GM19372 (cell line): ENCODE measurements around the gene G6PC2.
"Not testable (repeated sequence)": the region's sequence is repeated elsewhere in the genome, so short reads cannot be mapped to it uniquely, and the experiment has no call there.

Source experiments
- ATAC-seq: cut with Tn5 transposase; IDR thresholded peaks from one replicate; pipeline ENCODE4 v1.9.1; 2021; ENCODE audit warnings: mild to moderate bottlenecking, low read depth, moderate library complexity; ENCODE audit not compliant: unreplicated experiment

G6PC2 gene, protein sequence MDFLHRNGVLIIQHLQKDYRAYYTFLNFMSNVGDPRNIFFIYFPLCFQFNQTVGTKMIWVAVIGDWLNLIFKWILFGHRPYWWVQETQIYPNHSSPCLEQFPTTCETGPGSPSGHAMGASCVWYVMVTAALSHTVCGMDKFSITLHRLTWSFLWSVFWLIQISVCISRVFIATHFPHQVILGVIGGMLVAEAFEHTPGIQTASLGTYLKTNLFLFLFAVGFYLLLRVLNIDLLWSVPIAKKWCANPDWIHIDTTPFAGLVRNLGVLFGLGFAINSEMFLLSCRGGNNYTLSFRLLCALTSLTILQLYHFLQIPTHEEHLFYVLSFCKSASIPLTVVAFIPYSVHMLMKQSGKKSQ

GRCh38 chr2:168901003-168901402 is at the start of gene G6PC2:
TSS of gene G6PC2 (plus strand) at chr2:168901291. CDS start at chr2:168901332, 41 bp downstream.
- ATAC-seq: no peak

- no peak for ATAC-seq
Observed at GRCh38 chr2:168851674-168852320, 49.3 kb upstream of the G6PC2 start.

GRCh38 chr2:168852481-168852880 is 48.6 kb upstream of the G6PC2 start:
- no peak for ATAC-seq

GRCh38 chr2:168853471-168853870 is 47.6 kb upstream of the G6PC2 start:
- ATAC-seq: no peak

DNA sequence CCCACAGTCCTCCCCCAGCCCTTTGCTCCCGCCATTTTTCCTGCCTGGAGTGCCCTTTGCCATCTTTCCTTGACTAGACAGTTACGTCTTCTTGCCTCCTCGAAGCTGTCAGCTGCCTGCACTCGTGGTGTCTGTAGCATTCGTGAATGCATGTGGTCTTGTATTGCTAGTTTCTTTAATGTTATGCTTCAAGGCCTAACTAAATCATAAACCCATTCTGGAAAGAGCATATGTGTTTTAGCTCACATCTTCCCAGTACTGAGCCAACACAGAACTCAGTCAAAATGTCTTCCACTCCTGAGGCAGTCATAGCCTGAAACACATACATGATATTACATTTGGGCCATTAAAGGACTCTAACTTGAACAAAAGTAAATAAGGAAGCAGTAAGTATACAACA is 46.4 kb upstream of the G6PC2 start:
- no peak for ATAC-seq

DNA sequence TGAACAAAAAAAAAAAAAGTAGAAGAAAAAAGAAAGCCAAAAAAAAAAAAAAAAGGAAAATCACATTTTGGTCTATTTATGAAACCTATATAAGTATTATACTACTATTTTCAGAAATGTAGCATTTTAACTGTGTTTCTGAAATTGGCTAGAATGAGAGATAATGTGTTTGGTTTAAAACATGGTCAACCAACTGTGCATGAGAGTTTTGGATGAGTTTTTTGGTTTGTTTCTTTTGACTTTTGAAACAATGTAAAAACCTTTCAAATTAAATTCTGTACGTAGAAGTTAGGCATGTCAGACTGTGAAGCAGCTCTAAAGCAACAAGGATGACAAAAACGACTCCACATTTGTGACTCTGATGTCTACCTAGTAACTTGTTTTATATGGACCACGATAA is 45.5 kb upstream of the G6PC2 start:
- no peak for ATAC-seq

DNA sequence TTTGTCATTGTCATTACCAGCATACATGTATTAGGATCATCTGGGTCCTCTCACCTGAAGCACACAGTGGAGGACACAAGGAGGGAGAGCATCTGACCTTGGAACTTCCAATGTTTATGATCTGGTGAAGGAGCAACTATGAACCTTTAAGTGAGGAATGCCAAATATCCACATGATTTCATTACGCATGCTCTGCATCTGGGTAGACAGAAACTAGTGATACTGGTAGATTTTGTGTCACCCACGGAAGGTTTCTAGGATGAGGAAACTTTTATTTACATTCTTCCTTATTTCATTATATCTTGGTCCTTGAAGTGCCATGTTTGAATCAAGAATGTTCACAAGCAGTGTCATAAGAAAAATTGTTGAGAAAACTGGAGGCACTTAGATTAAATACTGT is 42.9 kb upstream of the G6PC2 start:
- ATAC-seq: no peak

DNA sequence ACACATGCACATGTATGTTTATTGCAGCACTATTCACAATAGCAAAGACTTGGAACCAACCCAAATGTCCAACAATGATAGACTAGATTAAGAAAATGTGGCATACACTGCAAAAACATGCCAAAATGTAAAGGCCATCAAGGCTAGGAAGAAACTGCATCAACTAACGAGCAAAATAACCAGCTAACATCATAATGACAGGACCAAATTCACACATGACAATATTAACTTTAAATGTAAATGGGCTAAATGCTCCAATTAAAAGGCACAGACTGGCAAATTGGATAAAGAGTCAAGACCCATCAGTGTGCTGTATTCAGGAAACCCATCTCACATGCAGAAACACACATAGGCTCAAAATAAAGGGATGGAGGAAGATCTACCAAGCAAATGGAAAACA is 33.9 kb upstream of the G6PC2 start:
- ATAC-seq: not testable (repeated sequence)

DNA sequence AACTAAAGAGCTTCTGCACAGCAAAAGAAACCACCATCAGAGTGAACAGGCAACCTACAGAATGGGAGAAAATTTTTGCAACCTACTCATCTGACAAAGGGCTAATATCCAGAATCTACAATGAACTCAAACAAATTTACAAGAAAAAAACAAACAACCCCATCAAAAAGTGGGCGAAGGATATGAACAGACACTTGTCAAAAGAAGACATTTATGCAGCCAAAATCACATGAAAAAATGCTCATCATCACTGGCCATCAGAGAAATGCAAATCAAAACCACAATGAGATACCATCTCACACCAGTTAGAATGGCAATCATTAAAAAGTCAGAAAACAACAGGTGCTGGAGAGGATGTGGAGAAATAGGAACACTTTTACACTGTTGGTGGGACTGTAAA is 30.7 kb upstream of the G6PC2 start:
- not testable (repeated sequence) for ATAC-seq

DNA sequence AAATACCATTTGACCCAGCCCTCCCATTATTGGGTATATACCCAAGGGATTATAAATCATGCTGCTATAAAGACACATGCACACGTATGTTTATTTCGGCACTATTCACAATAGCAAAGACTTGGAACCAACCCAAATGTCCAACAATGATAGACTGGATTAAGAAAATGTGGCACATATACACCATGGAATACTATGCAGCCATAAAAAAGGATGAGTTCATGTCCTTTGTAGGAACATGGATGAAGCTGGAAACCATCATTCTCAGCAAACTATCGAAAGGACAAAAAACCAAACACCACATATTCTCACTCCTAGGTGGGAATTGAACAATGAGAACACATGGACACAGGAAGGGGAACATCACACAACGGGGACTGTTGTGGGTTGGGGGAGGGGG is 30.3 kb upstream of the G6PC2 start:
- not testable (repeated sequence) for ATAC-seq

- ATAC-seq: no peak
Observed at GRCh38 chr2:168874368-168875054, 26.6 kb upstream of the G6PC2 start.

DNA sequence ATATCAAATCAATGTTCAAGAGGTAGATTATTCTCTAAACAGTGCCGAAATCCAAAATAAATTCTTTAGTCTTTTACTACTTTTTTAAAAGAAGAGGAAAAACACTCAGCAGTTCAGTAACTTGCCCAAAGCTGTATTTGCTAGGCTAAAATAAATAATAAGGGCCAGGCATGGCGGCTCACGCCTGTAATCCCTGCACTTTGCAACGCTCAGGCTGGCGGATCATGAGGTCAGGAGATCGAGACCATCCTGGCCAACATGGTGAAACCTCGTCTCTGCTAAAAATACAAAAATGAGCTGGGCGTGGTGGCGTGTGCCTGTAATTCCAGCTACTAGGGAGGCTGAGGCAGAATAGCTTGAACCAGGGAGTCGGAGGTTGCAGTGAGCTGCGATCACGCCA is 18.9 kb upstream of the G6PC2 start:
- ATAC-seq: not testable (repeated sequence)

DNA sequence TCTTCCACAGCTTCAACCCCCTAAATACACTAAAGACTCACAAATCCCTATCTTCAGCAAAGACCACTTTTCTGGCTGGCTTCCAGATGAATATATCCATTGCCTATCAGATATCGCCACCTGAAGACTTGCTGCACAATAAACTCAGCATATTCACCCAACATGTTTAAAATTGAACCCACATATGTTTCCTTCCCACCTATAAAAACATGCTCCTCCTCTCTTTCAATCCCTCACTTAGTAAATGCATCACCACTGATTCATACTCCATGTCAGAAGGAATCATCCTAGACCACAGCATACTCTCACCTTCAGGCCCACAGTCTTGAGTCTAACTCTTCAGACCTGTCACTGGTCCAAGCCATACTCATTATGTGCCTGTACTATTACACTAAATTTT is 16.1 kb upstream of the G6PC2 start:
- ATAC-seq: no peak

GRCh38 chr2:168889635-168890005 is 11.5 kb upstream of the G6PC2 start:
- no peak for ATAC-seq

- peak; percentile 100 for ATAC-seq
Observed at GRCh38 chr2:168890006-168890782, 10.9 kb upstream of the G6PC2 start, which contains the start of gene SPC25. TSS of gene SPC25 (minus strand) at chr2:168890430. CDS start at chr2:168889519, 911 bp downstream.

GRCh38 chr2:168892327-168892726 is 8.8 kb upstream of the G6PC2 start:
- no peak for ATAC-seq

DNA sequence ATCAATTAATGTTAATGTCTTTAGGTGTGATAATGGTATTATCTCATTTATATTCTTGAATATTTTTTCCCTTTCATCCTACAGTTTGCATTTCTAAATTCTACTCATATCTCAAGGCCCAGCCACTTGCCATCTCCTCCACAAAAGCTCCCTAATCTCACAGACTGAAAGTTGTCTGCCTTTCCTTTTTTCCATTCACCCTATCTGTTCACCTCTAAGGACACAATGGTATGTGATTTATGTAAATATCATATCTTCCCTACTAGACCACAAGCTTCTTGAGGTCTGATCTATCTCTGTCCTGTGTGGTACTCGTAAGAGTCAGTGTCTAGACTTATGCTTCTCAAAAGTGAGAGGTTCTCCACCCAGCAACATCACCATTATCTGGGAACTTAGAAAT is 7.0 kb upstream of the G6PC2 start:
- ATAC-seq: no peak

GRCh38 chr2:168894720-168895119 is 6.4 kb upstream of the G6PC2 start:
- ATAC-seq: no peak

DNA sequence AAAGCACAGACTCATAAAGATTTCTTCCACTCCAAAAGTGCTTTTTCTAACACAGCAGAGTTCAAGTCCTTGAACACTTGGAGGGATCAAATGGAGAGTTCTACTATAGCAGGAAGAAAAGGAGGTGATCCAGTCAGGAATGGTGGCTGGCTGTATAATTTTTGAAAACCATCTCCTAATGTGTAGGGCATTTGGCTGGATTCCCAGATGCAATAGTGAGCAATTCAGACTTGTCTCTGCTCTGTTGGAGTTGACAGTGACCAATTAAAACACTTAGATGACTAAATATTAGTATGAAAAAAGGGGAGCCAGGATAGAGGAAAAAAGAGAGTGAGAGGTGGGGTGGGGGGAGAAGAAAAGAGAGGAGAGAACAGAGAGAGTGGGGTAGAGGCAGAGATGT is 5.3 kb upstream of the G6PC2 start:
- no peak for ATAC-seq

GRCh38 chr2:168896783-168897182 is 4.3 kb upstream of the G6PC2 start:
- no peak for ATAC-seq

DNA sequence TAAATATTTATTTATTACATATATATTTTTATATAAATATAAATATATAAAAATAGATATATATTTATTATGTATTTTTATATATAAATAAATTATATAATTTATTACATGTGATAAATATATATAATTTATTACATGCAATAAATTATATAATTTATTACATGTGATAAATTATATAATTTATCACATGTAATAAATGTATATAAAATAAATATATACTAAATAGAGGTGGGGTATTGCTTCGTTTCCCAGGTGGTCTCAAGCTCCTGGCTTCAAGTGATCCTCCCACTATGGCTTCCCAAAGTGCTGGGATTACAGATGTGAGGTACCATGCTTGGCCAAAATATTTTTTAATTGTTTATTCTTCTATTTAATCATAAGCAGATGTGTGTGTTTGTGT is 3.6 kb upstream of the G6PC2 start:
- ATAC-seq: no peak
